ENCODE measurements around the gene TEPSIN. TPM values are rescaled to one million over a fixed set of nuclear protein-coding genes. Genes with fewer than 3 reads are reported as not detected.

The TEPSIN gene
- total RNA-seq, 2 donors from 2014 or later, result 12.3 to 14.3 TPM

DNA sequence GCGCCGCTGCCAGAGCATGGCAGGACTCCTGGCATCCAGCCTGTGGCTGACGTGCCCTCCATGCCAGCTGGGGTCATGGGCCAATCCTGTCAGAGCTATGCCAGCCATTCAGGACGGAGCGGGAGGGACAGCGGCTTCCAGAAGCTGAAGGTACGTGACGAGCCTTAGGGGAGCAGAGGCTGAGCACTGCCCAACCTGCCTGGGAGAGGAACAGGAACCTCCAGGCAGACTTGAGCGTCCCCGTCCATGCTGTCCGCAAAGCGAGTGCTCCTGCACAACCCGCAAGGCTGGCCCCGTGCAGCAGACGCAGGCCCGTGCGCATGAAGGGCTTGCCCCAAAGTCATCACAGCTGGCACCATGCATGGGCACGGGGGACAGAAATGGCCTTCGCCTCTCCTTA lies 21.8 kb upstream of the TEPSIN start:
- H3K27me3 ChIP-seq, result no peaks in the 10 kb centered on the region
- DNase-seq (ENCODE audit: low spot score), result no peak
- no peaks in the 10 kb centered on the region for H3K9me3 ChIP-seq
- H3K4me1 ChIP-seq, result peaks cover 0 to 2% of the 10 kb centered on the region in 2 donors
- peaks cover 51% of the 10 kb centered on the region for H3K36me3 ChIP-seq
- TF ChIP-seq, protein P1, sequence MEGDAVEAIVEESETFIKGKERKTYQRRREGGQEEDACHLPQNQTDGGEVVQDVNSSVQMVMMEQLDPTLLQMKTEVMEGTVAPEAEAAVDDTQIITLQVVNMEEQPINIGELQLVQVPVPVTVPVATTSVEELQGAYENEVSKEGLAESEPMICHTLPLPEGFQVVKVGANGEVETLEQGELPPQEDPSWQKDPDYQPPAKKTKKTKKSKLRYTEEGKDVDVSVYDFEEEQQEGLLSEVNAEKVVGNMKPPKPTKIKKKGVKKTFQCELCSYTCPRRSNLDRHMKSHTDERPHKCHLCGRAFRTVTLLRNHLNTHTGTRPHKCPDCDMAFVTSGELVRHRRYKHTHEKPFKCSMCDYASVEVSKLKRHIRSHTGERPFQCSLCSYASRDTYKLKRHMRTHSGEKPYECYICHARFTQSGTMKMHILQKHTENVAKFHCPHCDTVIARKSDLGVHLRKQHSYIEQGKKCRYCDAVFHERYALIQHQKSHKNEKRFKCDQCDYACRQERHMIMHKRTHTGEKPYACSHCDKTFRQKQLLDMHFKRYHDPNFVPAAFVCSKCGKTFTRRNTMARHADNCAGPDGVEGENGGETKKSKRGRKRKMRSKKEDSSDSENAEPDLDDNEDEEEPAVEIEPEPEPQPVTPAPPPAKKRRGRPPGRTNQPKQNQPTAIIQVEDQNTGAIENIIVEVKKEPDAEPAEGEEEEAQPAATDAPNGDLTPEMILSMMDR (IDR thresholded peaks at IDR 0.05), result no peak
- no peak overlapping the region for H3K27ac ChIP-seq
- H3K4me3 ChIP-seq, result no peak overlapping the region

DNA sequence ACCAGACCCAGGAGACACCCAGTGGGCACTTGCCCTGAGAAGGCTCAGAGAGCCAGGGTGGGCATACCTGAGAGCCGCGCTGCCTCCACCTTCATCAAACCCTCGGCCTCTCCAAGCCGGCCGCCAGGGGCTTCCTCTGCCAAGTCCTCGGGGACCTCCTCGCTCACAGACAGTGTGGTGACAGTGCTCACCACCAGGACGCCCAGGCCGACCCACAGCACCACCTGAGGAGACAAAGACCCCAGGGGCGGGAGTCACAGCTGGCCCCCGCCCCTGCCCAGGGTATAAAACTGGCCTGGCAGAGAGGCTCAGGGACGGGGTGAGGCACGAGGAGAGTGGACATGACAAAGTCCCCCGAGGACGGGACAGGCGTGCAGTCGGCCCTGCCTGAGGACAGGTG lies 21.3 kb upstream of the TEPSIN start:
- TF ChIP-seq, protein P1 (IDR thresholded peaks at IDR 0.05), result no peak
- H3K4me1 ChIP-seq, result peaks cover 0 to 7% of the 10 kb centered on the region in 2 donors

DNA sequence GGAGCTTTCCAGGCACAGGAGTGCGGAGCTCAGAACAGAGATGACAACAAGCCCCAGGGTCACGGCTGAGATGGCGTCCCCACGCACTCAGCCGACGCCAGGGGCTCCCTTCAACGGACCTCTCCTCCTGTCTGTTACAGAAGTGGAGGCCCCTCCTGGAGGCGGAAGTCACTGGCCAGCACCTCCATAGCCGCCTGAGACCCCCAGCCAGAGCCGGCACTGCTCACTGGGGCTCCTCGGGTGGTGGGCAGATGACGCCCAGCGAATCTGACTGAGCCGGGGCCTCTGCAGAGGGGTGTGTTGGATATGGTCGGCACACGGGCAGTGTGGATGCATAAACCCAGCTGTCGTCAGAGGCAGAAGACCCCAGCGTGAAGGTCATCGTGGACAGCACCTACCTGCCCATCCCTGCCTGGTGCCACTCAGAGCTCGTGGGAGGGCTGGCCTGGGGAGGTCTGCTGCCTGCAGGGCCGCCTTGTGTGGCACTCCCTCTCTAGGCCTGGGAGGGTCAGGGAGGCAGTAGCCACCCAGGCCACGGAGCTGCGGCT lies 20.3 kb upstream of the TEPSIN start:
- no peak for DNase-seq (ENCODE audit: low spot score)
- TF ChIP-seq, protein P1 (IDR thresholded peaks at IDR 0.05), result no peak
- peaks cover 0 to 15% of the 10 kb centered on the region in 2 donors for H3K4me1 ChIP-seq
- H3K4me3 ChIP-seq, result no peak overlapping the region
- H3K9me3 ChIP-seq, result no peaks in the 10 kb centered on the region
- no peak overlapping the region for H3K27ac ChIP-seq
- peaks cover 36% of the 10 kb centered on the region for H3K36me3 ChIP-seq
- no peaks in the 10 kb centered on the region for H3K27me3 ChIP-seq

More for the DNA sequence above, 21.3 kb upstream of the TEPSIN start:
- DNase-seq (ENCODE audit: low spot score), result no peak
- peaks cover 46% of the 10 kb centered on the region for H3K36me3 ChIP-seq
- no peak overlapping the region for H3K27ac ChIP-seq
- H3K4me3 ChIP-seq, result no peak overlapping the region
- H3K27me3 ChIP-seq, result no peaks in the 10 kb centered on the region
- no peaks in the 10 kb centered on the region for H3K9me3 ChIP-seq

DNA sequence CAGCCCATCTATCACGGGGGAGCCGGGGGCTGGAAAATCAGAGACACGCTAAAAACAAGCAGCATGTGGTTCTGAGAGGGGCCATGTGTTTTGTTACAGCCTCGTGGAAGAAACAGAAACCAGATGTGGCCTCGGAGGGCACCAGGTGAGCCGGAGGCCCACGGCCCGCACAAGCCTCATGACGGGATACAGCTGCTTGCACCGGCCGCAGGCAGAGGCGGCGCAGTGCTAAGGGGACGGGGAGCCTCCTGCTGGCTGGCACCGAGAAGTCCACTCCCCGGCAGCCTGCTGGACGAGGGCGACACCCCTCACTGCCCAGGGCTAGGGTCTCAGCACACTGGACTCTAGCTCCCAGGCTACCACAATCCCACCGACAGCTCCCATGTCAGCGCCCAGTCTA lies 19.4 kb upstream of the TEPSIN start:
- no peak for DNase-seq (ENCODE audit: low spot score)
- Histone ChIP-seq H3K9me3 (no peaks in the 10 kb centered on the region), H3K36me3 (peaks cover 31% of the 10 kb centered on the region), H3K4me3 (no peak overlapping the region), H3K27me3 (no peaks in the 10 kb centered on the region), H3K4me1 (peaks cover 0 to 15% of the 10 kb centered on the region in 2 donors), H3K27ac (no peak overlapping the region)
- TF ChIP-seq, protein P1 (IDR thresholded peaks at IDR 0.05), result no peak

DNA sequence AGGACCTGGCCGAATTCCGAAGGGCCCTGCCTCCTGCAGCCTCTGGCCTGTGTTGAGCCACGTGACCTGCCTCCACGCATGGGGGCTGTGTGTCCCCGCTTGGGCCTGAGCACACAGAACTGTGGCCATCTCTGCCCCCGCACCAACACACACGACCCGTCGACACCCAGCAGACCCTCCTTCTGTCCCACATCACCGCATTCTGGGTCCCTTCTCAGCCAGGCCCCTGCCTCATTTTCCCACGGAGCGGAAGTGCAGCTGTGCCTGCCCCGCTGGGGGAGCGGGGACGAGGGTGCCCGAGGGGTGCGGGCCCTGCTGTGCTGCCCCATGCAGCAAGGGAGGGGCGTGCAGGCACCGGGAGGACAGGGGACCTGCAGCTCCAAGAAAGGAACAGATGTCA lies 18.7 kb upstream of the TEPSIN start:
- no peak overlapping the region for H3K27ac ChIP-seq
- H3K27me3 ChIP-seq, result no peaks in the 10 kb centered on the region
- no peak overlapping the region for H3K4me3 ChIP-seq
- peaks cover 35% of the 10 kb centered on the region for H3K36me3 ChIP-seq
- no peaks in the 10 kb centered on the region for H3K9me3 ChIP-seq
- no peak for DNase-seq (ENCODE audit: low spot score)
- H3K4me1 ChIP-seq, result peaks cover 0 to 15% of the 10 kb centered on the region in 2 donors
- TF ChIP-seq, protein P1 (IDR thresholded peaks at IDR 0.05), result no peak

DNA sequence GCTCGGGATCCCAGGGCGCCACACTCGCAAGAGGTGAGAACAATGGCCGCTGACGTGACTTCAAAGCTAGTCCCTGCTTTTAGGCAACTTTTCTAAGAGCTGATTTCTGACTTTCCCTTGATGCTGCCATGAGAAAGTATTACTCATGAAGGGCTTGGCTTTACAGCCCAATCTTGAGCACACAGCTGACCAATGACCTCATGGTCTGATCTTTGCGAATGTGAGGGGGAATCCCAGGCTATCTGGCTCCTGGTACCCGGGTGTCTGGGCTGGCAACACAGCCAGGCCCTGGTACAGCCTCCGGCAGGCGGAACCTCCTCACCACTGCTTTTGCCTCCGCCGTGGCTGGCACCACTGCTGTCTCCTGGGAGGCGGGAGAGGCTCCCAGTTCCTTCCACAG lies 17.8 kb upstream of the TEPSIN start:
- no peaks in the 10 kb centered on the region for H3K9me3 ChIP-seq
- peak overlapping the region in 1 of 2 donors; percentile 9 for H3K27ac ChIP-seq
- peaks cover 0 to 21% of the 10 kb centered on the region in 2 donors for H3K4me1 ChIP-seq
- no peak for DNase-seq (ENCODE audit: low spot score)
- peaks cover 43% of the 10 kb centered on the region for H3K36me3 ChIP-seq
- TF ChIP-seq, protein P1 (IDR thresholded peaks at IDR 0.05), result no peak
- no peaks in the 10 kb centered on the region for H3K27me3 ChIP-seq
- no peak overlapping the region for H3K4me3 ChIP-seq

Data from right atrium auricular region (tissue), 2 donors.